ENCODE data around the gene STAT5A. TPM values are rescaled to one million over a fixed set of nuclear protein-coding genes. Genes with fewer than 3 reads are reported as not detected.
"Not testable (repeated sequence)": the region's sequence is repeated elsewhere in the genome, so short reads cannot be mapped to it uniquely, and the experiment has no call there.

Gene STAT5A
- total and polyA plus RNA-seq, 12 donors = 8.2 to 28.5 (median 15.3) TPM

DNA sequence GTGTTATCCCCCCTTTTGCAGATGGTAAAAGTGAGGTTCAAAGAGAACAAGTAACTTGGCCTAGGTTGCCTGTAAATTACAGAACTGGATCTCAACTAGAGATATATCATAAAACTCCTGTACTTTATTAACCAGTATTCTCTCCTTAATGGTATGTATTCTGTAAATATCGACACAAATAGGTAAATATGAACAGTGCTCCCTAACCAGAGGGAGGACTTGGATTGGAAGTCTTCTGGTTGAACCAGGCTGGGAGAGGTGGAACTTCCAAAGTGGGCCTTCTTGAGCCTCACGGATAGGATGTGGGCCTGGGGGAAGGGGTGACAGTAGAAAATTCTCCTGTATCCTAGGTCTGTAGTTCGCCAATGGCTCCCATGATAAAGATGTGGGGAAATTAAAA, 7.7 kb downstream of the STAT5A start:
- ATAC-seq (no peak), DNase-seq (no peak)
- Histone ChIP-seq H3K4me1 (peaks cover 0 to 23% (median 0%) of the 10 kb centered on the region in 9 donors), H3K36me3 (peaks cover 0 to 86% (median 17%) of the 10 kb centered on the region in 9 donors), H3K9me3 (no peaks in the 10 kb centered on the region), H3K4me3 (no peak overlapping the region), H3K27me3 (no peaks in the 10 kb centered on the region), H3K27ac (no peak overlapping the region)
- 91 to 95% methylated on average over 3 of the region's 3 CpGs for WGBS, 2 donors
- TF ChIP-seq, protein P1, sequence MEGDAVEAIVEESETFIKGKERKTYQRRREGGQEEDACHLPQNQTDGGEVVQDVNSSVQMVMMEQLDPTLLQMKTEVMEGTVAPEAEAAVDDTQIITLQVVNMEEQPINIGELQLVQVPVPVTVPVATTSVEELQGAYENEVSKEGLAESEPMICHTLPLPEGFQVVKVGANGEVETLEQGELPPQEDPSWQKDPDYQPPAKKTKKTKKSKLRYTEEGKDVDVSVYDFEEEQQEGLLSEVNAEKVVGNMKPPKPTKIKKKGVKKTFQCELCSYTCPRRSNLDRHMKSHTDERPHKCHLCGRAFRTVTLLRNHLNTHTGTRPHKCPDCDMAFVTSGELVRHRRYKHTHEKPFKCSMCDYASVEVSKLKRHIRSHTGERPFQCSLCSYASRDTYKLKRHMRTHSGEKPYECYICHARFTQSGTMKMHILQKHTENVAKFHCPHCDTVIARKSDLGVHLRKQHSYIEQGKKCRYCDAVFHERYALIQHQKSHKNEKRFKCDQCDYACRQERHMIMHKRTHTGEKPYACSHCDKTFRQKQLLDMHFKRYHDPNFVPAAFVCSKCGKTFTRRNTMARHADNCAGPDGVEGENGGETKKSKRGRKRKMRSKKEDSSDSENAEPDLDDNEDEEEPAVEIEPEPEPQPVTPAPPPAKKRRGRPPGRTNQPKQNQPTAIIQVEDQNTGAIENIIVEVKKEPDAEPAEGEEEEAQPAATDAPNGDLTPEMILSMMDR (IDR thresholded peaks at IDR 0.05) = no peak
- intact Hi-C loops (cut with DNase I) = no loop called here

DNA sequence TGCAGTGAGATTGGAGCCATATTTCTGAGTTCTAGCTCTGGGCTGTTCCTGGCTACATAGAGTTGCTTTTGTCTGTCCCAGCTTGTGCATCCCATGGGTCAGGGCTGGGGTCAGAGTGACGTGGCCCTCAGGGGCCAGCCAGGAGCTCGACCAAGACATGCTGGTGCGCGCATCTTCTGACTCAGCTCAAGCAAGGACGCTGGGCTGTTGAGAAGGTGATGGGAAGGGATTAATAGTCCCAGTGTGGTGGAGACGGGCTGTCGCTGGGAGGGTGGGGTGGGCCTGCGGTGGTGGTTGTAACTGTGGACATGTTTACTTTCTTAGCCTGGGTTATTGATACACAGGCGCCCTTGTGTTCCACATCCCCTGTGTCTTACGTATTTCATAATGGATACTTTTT, 9.5 kb downstream of the STAT5A start:
- Histone ChIP-seq H3K4me1 (peaks cover 0 to 11% (median 0%) of the 10 kb centered on the region in 9 donors), H3K36me3 (peaks cover 0 to 89% (median 17%) of the 10 kb centered on the region in 9 donors)
- H3K9me3 ChIP-seq; H3K27me3 ChIP-seq; DNase-seq; ATAC-seq; H3K4me3 ChIP-seq; intact Hi-C loops (cut with DNase I); H3K27ac ChIP-seq: not testable (repeated sequence)
- 94 to 95% methylated on average over 9 to 10 of the region's 10 CpGs for WGBS, 2 donors

DNA sequence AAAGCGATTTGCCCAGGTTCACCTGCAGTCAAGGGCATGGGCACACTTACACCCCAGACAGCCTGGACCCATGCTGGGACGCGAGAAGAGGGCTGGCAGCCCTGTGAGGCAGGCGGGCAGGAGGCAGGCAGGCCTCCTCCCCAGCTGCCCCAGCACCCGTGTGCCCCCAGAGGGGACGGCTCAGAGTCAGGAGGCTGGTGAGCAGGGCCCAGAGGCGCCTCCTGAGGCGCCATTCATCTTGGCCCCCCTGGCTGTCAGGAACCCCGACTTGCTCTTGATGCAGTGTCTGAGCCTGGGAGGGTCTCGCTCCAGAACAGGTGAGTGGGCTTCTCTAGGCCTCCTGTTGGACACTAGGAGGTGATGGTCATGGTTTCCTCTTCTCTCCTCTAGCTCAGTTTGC, 11.1 kb downstream of the STAT5A start:
- H3K4me3 ChIP-seq; intact Hi-C loops (cut with DNase I); H3K27ac ChIP-seq; H3K27me3 ChIP-seq; H3K9me3 ChIP-seq; ATAC-seq; H3K4me1 ChIP-seq; DNase-seq: not testable (repeated sequence)
- H3K36me3 ChIP-seq = peaks cover 0 to 89% (median 17%) of the 10 kb centered on the region in 9 donors
- 94 to 96% methylated on average over 10 of the region's 10 CpGs for WGBS, 2 donors

DNA sequence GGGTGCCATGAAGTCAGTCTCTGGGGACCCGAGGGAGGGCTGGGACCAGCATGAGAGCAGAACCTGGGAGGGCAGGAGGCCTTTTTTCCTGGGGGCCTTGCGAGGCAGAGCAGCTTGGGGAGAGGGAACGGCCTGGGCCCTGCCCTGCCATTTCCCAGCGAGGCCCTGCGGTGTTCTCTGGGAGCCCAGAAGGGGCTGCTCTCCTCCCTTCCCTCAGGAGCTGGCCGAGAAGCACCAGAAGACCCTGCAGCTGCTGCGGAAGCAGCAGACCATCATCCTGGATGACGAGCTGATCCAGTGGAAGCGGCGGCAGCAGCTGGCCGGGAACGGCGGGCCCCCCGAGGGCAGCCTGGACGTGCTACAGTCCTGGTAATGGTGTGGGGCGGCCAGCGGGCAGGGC, 11.6 kb downstream of the STAT5A start:
- DNase-seq; H3K4me3 ChIP-seq; intact Hi-C loops (cut with DNase I); H3K4me1 ChIP-seq; H3K27ac ChIP-seq; H3K27me3 ChIP-seq; H3K9me3 ChIP-seq; ATAC-seq: not testable (repeated sequence)
- peaks cover 0 to 89% (median 19%) of the 10 kb centered on the region in 9 donors for H3K36me3 ChIP-seq
- 100% methylated on average over 2 of the region's 17 CpGs; no CpG with 5 or more reads in 1 of the 2 donors for WGBS, 2 donors

DNA sequence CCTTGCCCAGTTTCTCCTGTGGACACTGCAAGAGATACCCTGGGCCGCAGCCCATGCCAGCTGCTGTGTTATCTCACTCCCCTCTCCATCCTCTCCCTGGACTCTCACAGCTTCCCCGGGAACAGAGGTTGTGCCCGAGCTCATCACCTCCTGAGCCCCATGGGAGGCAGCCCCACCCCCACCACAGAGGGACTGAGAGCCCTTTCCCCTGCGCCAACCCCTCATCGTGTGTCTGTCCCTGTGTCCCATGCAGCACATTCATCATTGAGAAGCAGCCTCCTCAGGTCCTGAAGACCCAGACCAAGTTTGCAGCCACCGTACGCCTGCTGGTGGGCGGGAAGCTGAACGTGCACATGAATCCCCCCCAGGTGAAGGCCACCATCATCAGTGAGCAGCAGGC, 12.7 kb downstream of the STAT5A start:
- peaks cover 0 to 89% (median 19%) of the 10 kb centered on the region in 9 donors for H3K36me3 ChIP-seq
- H3K27me3 ChIP-seq = no peaks in the 10 kb centered on the region

DNA sequence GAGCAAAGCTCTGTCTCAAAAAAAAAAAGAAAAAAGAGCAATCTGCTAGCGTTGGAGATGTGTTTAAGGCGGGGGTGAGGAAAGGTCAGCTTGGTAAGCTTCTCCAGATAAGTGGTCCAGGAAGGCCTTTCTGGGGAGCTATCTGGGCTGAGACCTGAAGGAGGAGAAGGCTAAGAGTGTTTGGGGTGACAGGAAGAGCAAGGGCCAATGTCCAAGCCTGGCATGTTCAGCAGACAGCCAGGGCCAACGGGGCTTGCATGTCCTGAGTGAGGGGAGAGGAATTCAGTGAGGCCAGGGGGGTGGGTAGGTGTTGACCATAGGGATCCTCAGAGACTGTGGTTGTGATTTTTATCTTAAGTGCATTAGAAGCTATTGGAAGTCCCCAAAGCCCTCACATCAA, 15.4 kb downstream of the STAT5A start:
- ATAC-seq = no peak
- Histone ChIP-seq H3K27ac (no peak overlapping the region), H3K4me1 (no peaks in the 10 kb centered on the region), H3K27me3 (no peaks in the 10 kb centered on the region), H3K36me3 (peaks cover 0 to 93% (median 23%) of the 10 kb centered on the region in 9 donors), H3K9me3 (no peaks in the 10 kb centered on the region), H3K4me3 (no peak overlapping the region)
- intact Hi-C loops (cut with DNase I) = no loop called here
- 84 to 86% methylated on average over 3 of the region's 3 CpGs for WGBS, 2 donors
- TF ChIP-seq, protein P1 (IDR thresholded peaks at IDR 0.05) = no peak
- no peak for DNase-seq

More for the DNA sequence above, 12.7 kb downstream of the STAT5A start:
- no peaks in the 10 kb centered on the region for H3K4me1 ChIP-seq
- DNase-seq (no peak), ATAC-seq (no peak)
- 84 to 87% methylated on average over 9 of the region's 9 CpGs for WGBS, 2 donors
- TF ChIP-seq, protein P1 (IDR thresholded peaks at IDR 0.05) = no peak
- H3K4me3 ChIP-seq = no peak overlapping the region
- H3K27ac ChIP-seq = no peak overlapping the region
- H3K9me3 ChIP-seq = no peaks in the 10 kb centered on the region
- intact Hi-C loops (cut with DNase I) = no loop called here
